Astrocyte (in vitro differentiated cells and primary cell): ENCODE data around the gene INPP4B. TPM values are rescaled to one million over a fixed set of nuclear protein-coding genes. Genes with fewer than 3 reads are reported as not detected.

ENCODE experiments used
- DNase-seq: peaks from one replicate; pipeline ENCODE4 v3.0.0-alpha.2; 2010; ENCODE audit warnings: low read depth
- FAIRE-seq: peaks from 2 replicates; lab custom pipeline; 2011; peaks lifted over from hg19 to GRCh38; lab: Jason Lieb, UNC
- H2AFZ ChIP-seq: 2 replicates; pipeline ENCODE4 v1.6.0; 2012; ENCODE audit warnings: low read depth, low read length, inconsistent platforms
- H3K27ac ChIP-seq: 2 replicates; pipeline ENCODE4 v1.5.1; 2011; ENCODE audit warnings: low read depth, low read length, inconsistent platforms
- H3K27me3 ChIP-seq: 2 replicates; pipeline ENCODE4 v1.6.0; 2011; ENCODE audit warnings: low read length, inconsistent platforms; ENCODE audit not compliant: insufficient read depth
- H3K36me3 ChIP-seq: 2 replicates; pipeline ENCODE4 v1.5.1; 2011; ENCODE audit warnings: low read length, inconsistent platforms; ENCODE audit not compliant: insufficient read depth
- H3K4me1 ChIP-seq: 2 replicates; pipeline ENCODE4 v1.5.1; 2011; ENCODE audit warnings: low read length, inconsistent platforms; ENCODE audit not compliant: insufficient read depth
- H3K4me2 ChIP-seq: 2 replicates; pipeline ENCODE4 v1.6.0; 2012; ENCODE audit warnings: low read length, inconsistent platforms
- H3K4me3 ChIP-seq: 2 replicates; pipeline ENCODE4 v1.5.1; 2011; ENCODE audit warnings: low read depth, mild to moderate bottlenecking, low read length, inconsistent platforms; ENCODE audit not compliant: insufficient read depth
- H3K79me2 ChIP-seq: 2 replicates; pipeline ENCODE4 v1.6.0; 2012; ENCODE audit warnings: mild to moderate bottlenecking, low read length, inconsistent platforms; ENCODE audit not compliant: insufficient read depth
- H3K9ac ChIP-seq: 2 replicates; pipeline ENCODE4 v1.6.0; 2012; ENCODE audit warnings: mild to moderate bottlenecking, low read length, inconsistent platforms
- H3K9me3 ChIP-seq: 2 replicates; pipeline ENCODE4 v1.5.1; 2012; ENCODE audit warnings: low read depth, mild to moderate bottlenecking, low read length, inconsistent platforms; ENCODE audit not compliant: insufficient read depth
- H4K20me1 ChIP-seq: 2 replicates; pipeline ENCODE4 v1.6.0; 2012; ENCODE audit warnings: low read length, inconsistent platforms; ENCODE audit not compliant: insufficient read depth
- H3K27ac Mint-ChIP-seq: one replicate; pipeline ENCODE4 v1.8.0; 2021; ENCODE audit warnings: mild to moderate bottlenecking, mixed read lengths; ENCODE audit not compliant: unreplicated experiment
- H3K27me3 Mint-ChIP-seq: one replicate; pipeline ENCODE4 v1.8.0; 2021; ENCODE audit warnings: low read depth, mixed read lengths; ENCODE audit not compliant: unreplicated experiment
- H3K36me3 Mint-ChIP-seq: one replicate; pipeline ENCODE4 v1.8.0; 2021; ENCODE audit warnings: low read depth, mixed read lengths; ENCODE audit not compliant: unreplicated experiment
- H3K4me1 Mint-ChIP-seq: one replicate; pipeline ENCODE4 v1.8.0; 2021; ENCODE audit warnings: low read depth, mixed read lengths; ENCODE audit not compliant: unreplicated experiment
- H3K4me3 Mint-ChIP-seq: one replicate; pipeline ENCODE4 v1.8.0; 2021; ENCODE audit warnings: mild to moderate bottlenecking, moderate library complexity, mixed read lengths; ENCODE audit not compliant: unreplicated experiment
- H3K9me3 Mint-ChIP-seq: one replicate; pipeline ENCODE4 v1.8.0; 2021; ENCODE audit warnings: mild to moderate bottlenecking, mixed read lengths; ENCODE audit not compliant: unreplicated experiment
- EZH2 ChIP-seq: IDR thresholded peaks from 2 replicates; pipeline ENCODE4 v1.6.1; 2012; ENCODE audit warnings: mild to moderate bottlenecking, low read length, inconsistent platforms; ENCODE audit not compliant: insufficient read depth
- total RNA-seq: library from RNA; stranded (reverse); gene quantifications from 2 replicates; pipeline ENCODE4 v1.2.1, GENCODE V29; 2021
- TF ChIP-seq, protein P1 (sequence below): IDR thresholded peaks from 2 replicates; pipeline ENCODE4 v1.5.1; 2011; ENCODE audit warnings: low read depth, mild to moderate bottlenecking, inconsistent platforms, low read length, moderate library complexity; ENCODE audit not compliant: insufficient read depth

The INPP4B gene
- total RNA-seq, 1 donor from 2014 or later = 2.8 TPM

DNA sequence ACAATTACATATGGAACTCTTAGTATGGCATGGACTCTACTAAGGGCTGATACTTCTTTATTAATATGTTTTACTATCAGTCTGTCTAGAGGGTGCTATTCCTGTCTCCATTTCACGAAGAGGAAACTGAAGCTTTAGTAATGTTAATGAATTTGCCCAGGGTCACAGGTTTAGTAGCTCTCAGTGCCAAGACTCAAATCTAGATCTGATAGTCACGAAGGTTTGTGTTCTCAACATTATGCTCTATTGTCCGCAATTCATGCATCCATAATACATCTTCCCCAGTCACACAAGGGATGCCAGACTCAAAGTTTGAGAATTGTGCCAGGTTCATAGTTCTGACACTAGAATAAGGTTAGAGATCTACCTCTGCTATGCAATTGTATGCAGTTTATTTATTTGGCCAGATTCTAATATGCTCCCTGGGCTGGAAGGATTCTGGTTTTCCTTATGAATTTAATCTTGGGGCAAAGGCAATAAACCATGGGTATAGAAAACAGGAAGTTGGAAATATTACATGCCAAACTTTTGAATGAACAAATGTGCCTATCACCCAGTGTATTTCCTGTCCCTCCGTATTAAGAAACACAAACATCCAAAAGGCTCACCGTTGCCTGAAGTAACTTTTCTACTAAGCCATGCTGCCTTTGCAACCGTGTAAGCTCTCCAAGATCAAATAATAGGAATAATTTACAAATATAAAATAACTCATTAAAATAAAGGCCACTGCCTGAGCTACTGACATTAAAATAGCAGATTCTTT, 478.5 kb downstream of the INPP4B start:
- H3K27me3 Mint-ChIP-seq = no peaks in the 10 kb centered on the region
- peaks cover 2% of the 10 kb centered on the region for H3K36me3 Mint-ChIP-seq
- FAIRE-seq = no peak
- H3K27ac Mint-ChIP-seq = no peak overlapping the region
- no peak overlapping the region for H3K4me2 ChIP-seq
- no peaks in the 10 kb centered on the region for H3K27me3 ChIP-seq
- H3K9ac ChIP-seq = no peak overlapping the region
- H3K79me2 ChIP-seq = peaks cover 2% of the 10 kb centered on the region
- no peaks in the 10 kb centered on the region for H3K4me1 ChIP-seq
- no peaks in the 10 kb centered on the region for H4K20me1 ChIP-seq
- peaks cover 7% of the 10 kb centered on the region for H3K9me3 Mint-ChIP-seq
- H3K27ac ChIP-seq = no peak overlapping the region
- peak; percentile 35 for DNase-seq
- no peaks in the 10 kb centered on the region for H3K9me3 ChIP-seq
- H2AFZ ChIP-seq = no peak overlapping the region
- H3K4me3 ChIP-seq = no peak overlapping the region
- peaks cover 17% of the 10 kb centered on the region for H3K4me1 Mint-ChIP-seq
- no peaks in the 10 kb centered on the region for H3K36me3 ChIP-seq
- no peak overlapping the region for H3K4me3 Mint-ChIP-seq
- TF ChIP-seq, protein P1, sequence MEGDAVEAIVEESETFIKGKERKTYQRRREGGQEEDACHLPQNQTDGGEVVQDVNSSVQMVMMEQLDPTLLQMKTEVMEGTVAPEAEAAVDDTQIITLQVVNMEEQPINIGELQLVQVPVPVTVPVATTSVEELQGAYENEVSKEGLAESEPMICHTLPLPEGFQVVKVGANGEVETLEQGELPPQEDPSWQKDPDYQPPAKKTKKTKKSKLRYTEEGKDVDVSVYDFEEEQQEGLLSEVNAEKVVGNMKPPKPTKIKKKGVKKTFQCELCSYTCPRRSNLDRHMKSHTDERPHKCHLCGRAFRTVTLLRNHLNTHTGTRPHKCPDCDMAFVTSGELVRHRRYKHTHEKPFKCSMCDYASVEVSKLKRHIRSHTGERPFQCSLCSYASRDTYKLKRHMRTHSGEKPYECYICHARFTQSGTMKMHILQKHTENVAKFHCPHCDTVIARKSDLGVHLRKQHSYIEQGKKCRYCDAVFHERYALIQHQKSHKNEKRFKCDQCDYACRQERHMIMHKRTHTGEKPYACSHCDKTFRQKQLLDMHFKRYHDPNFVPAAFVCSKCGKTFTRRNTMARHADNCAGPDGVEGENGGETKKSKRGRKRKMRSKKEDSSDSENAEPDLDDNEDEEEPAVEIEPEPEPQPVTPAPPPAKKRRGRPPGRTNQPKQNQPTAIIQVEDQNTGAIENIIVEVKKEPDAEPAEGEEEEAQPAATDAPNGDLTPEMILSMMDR = no peak
- no peak for TF ChIP-seq EZH2

DNA sequence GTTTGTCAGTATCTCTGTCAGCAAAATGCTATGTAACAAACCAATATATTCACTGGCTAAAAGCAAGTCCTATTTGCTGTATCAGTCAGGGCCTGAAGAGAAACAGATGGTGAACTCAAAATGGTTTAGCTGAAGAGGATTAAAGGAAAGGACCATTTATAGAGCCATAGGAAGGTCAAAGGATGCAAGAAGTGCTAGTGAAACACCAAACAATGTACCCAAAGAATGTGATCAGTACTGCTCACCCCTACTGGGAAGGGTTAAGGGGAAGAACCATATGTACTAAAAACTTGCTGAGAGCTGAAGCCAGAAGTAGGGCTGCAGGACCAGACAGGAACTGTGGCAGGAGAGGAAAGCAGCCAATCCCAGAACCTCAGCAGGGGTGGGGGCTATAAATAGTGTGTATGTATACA, 479.3 kb downstream of the INPP4B start:
- Histone ChIP-seq H3K9ac (no peak overlapping the region), H2AFZ (no peak overlapping the region), H3K27me3 (no peaks in the 10 kb centered on the region), H4K20me1 (no peaks in the 10 kb centered on the region), H3K9me3 (no peaks in the 10 kb centered on the region), H3K27ac (no peak overlapping the region), H3K36me3 (no peaks in the 10 kb centered on the region), H3K4me3 (no peak overlapping the region), H3K4me2 (no peak overlapping the region), H3K79me2 (peaks cover 5% of the 10 kb centered on the region), H3K4me1 (no peaks in the 10 kb centered on the region)
- H3K36me3 Mint-ChIP-seq = peaks cover 2% of the 10 kb centered on the region
- FAIRE-seq (no peak), DNase-seq (no peak)
- H3K27ac Mint-ChIP-seq = no peak overlapping the region
- H3K4me1 Mint-ChIP-seq = peaks cover 17% of the 10 kb centered on the region
- peaks cover 7% of the 10 kb centered on the region for H3K9me3 Mint-ChIP-seq
- H3K27me3 Mint-ChIP-seq = no peaks in the 10 kb centered on the region
- TF ChIP-seq EZH2 = no peak
- TF ChIP-seq, protein P1 = no peak
- H3K4me3 Mint-ChIP-seq = no peak overlapping the region

DNA sequence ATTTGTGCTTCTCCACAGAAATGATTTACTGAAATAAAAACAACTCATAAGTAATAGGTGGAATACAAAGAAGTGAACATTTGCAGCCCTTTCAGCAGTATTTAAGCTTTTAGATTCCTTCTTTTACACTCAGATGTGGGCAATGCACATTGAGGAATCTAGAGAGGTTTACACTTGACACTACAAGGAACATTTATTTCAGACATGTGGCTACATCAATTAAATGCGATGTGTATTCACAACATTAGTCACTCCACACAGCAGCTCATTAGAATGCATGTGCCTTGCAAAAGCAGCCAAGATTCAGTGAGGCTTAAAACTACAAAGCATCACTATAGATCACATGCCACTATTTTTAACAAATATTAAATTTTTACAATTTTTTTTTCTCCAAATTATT, 480.7 kb downstream of the INPP4B start:
- H3K27me3 Mint-ChIP-seq = no peaks in the 10 kb centered on the region
- peak overlapping the region; percentile 22 for H3K27ac ChIP-seq
- FAIRE-seq = no peak

More for the DNA sequence above, 480.7 kb downstream of the INPP4B start:
- Mint-ChIP-seq H3K27ac (no peak overlapping the region), H3K4me1 (peaks cover 17% of the 10 kb centered on the region), H3K4me3 (no peak overlapping the region), H3K36me3 (peaks cover 2% of the 10 kb centered on the region), H3K9me3 (no peaks in the 10 kb centered on the region)
- no peaks in the 10 kb centered on the region for H3K4me1 ChIP-seq
- H3K79me2 ChIP-seq = peaks cover 5% of the 10 kb centered on the region
- H4K20me1 ChIP-seq = no peaks in the 10 kb centered on the region
- H3K9ac ChIP-seq = no peak overlapping the region
- peak; percentile 74 for DNase-seq
- no peak overlapping the region for H3K4me2 ChIP-seq
- no peaks in the 10 kb centered on the region for H3K36me3 ChIP-seq
- H3K9me3 ChIP-seq = no peaks in the 10 kb centered on the region
- H2AFZ ChIP-seq = no peak overlapping the region
- TF ChIP-seq, protein P1 = no peak
- TF ChIP-seq EZH2 = no peak
- no peaks in the 10 kb centered on the region for H3K27me3 ChIP-seq
- no peak overlapping the region for H3K4me3 ChIP-seq
